Right lobe of liver (tissue), 6 donors: Measurements from ENCODE around the gene FLII. TPM values are rescaled to one million over a fixed set of nuclear protein-coding genes. Genes with fewer than 3 reads are reported as not detected.
"Not testable (repeated sequence)": the region's sequence is repeated elsewhere in the genome, so short reads cannot be mapped to it uniquely, and the experiment has no call there.

Experiments
- ATAC-seq, 4 donors: fragments of 200-7000 bp; cut with Tn5 transposase; one replicate each; pipeline ENCODE4 v1.9.1; 2020; ENCODE audit warnings: mild to moderate bottlenecking in 4 of 4, moderate library complexity in 4 of 4
- DNase-seq, 3 donors: peaks; one replicate each; pipeline ENCODE4 v3.0.0-alpha.2; 2020
- H3K27ac ChIP-seq, 3 donors: fragments of 200-600 bp; one replicate each; pipeline ENCODE4 v1.8.0; 2022
- H3K27me3 ChIP-seq, 2 donors: fragments of 200-600 bp; one replicate each; pipeline ENCODE4 v1.8.0; 2022
- H3K36me3 ChIP-seq, 4 donors: fragments of 200-600 bp; sonication (generic) in 1 of 4; one replicate each; pipeline versions ENCODE4 v1.5.1 to v1.8.0; 2017 to 2022; ENCODE audit warnings: control low read depth in 1 of 4
- H3K4me1 ChIP-seq, 4 donors: fragments of 200-600 bp; sonication (generic) in 1 of 4; one replicate each; pipeline versions ENCODE4 v1.5.1 to v1.8.0; 2017 to 2022; ENCODE audit warnings: control low read depth in 1 of 4
- H3K4me3 ChIP-seq, 3 donors: fragments of 200-600 bp; one replicate each; pipeline ENCODE4 v1.8.0; 2022
- H3K9me3 ChIP-seq, 4 donors: fragments of 200-600 bp; sonication (generic) in 1 of 4; one replicate each; pipeline versions ENCODE4 v1.5.1 to v1.8.0; 2017 to 2022; ENCODE audit warnings: control low read depth in 1 of 4
- POLR2A ChIP-seq: fragments of 450-650 bp; IDR thresholded peaks from one replicate; pipeline ENCODE4 v1.6.1; 2017; ENCODE audit warnings: antibody characterized with exemption, mild to moderate bottlenecking
- WGBS: methylation state at CpG from one replicate; pipeline ENCODE4 v1.1.6; 2018; ENCODE audit warnings: low coverage, low lambda C conversion rate; ENCODE audit not compliant: insufficient coverage; ENCODE audit errors: missing lambda C conversion rate; 5-methylcytosine and 5-hydroxymethylcytosine counted together
- intact Hi-C, 2 donors: fragments of 100-400 bp; cut with DNase I; formaldehyde crosslinking; loops; one replicate each; pipeline versions ENCODE4 v1.11.2 to v1.14.1; 2022
- total RNA-seq, 6 experiments: library from RNA; depleted of rRNA in 2 of 6; stranded (reverse); fragments of >200 nt in 2 of 6; fragmentation: NEBNext Ultra II Directional in 3 of 6; extraction: Animal tissue kit (Norgen Biotek cat#: 25700) in 3 of 6; gene quantifications; one replicate each; pipeline versions ENCODE4 v1.1.0 to v1.2.4, GENCODE V29; 2016 to 2023
- TF ChIP-seq, protein P1 (sequence below), 4 donors: fragments of 200-600 bp in 3 of 4; fragments of 450-650 bp in 1 of 4; IDR thresholded peaks; one replicate each; pipeline versions ENCODE4 v1.5.1 to v1.8.0; 2016 to 2022; ENCODE audit warnings: antibody characterized with exemption in 4 of 4, mild to moderate bottlenecking in 2 of 4
- donor health status: DM: no; HTN: yes; CAD: no.
- donor health status: DM: no; HTN: no; CAD: no.
- donor health status: DM: no; HTN: no; CAD: no.
- donor health status: DM: no; HTN: yes; CAD: no.
- donor health status: DM: no; HTN: yes; CAD: no.

FLII gene
- total RNA-seq, 6 experiments from 2014 or later = 89.0 to 171 (median 116) TPM

DNA sequence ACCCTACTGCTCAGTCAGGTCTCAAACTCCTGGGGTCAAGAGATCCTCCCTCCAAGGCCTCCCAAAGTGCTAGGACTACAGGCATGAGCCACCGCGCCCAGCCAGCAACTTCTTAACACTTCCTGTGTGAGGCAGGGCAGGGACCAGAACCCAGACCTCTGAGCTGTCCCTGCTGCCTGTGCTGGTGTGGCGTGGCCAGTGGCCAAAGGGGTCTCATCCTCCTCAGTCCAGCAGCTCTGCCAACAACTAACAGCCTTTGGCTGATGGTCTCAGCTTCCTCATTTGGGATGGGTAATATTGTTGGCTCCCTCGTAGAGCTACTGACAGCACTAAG is 34.5 kb downstream of the FLII start:
- Histone ChIP-seq H3K4me3 (no peak overlapping the region), H3K27me3 (no peaks in the 10 kb centered on the region), H3K27ac (no peak overlapping the region), H3K36me3 (no peaks in the 10 kb centered on the region), H3K4me1 (no peaks in the 10 kb centered on the region), H3K9me3 (no peaks in the 10 kb centered on the region)
- DNase-seq (no peak), ATAC-seq (no peak)
- TF ChIP-seq, protein P1, sequence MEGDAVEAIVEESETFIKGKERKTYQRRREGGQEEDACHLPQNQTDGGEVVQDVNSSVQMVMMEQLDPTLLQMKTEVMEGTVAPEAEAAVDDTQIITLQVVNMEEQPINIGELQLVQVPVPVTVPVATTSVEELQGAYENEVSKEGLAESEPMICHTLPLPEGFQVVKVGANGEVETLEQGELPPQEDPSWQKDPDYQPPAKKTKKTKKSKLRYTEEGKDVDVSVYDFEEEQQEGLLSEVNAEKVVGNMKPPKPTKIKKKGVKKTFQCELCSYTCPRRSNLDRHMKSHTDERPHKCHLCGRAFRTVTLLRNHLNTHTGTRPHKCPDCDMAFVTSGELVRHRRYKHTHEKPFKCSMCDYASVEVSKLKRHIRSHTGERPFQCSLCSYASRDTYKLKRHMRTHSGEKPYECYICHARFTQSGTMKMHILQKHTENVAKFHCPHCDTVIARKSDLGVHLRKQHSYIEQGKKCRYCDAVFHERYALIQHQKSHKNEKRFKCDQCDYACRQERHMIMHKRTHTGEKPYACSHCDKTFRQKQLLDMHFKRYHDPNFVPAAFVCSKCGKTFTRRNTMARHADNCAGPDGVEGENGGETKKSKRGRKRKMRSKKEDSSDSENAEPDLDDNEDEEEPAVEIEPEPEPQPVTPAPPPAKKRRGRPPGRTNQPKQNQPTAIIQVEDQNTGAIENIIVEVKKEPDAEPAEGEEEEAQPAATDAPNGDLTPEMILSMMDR (IDR thresholded peaks at IDR 0.05) = no peak
- no peak for TF ChIP-seq POLR2A
- 100% methylated on average over 2 of the region's 4 CpGs for WGBS
- intact Hi-C loops = no loop called here

DNA sequence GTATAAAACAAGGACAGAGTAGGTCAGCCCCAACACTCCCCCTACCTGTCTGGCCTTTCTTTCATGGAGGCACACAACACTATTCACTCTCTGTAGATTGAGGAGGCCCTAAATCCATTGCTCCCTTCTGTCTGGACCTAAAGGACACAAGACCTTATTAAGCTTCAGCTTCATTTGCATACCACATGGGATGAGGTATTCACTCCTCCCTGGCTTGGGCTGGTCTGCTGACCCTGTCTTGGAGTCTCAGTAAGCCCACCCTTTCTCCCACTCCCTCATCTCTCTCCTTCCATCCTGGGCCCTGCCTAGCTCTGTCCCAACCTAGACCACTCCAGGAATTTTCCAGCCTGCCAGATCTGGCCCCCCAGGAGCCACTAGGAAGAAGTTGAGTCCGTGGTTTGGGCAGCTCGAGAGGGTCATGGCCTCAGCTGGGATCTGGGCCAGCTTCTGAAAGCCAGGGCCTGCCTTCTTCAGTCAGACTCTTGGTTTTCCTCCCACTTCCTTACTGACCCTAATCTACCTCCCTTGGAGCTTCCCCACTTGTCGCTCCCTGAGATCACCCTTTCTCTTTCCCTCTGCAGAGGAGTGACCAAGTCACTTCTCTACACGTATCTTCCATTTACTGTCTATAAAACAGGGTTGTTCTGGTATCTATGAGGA is 39.7 kb downstream of the FLII start:
- ATAC-seq (peak; percentile 33 to 52 (median 46)), DNase-seq (no peak)
- Histone ChIP-seq H3K36me3 (no peaks in the 10 kb centered on the region), H3K4me1 (no peaks in the 10 kb centered on the region), H3K27me3 (no peaks in the 10 kb centered on the region), H3K4me3 (no peak overlapping the region), H3K9me3 (no peaks in the 10 kb centered on the region), H3K27ac (no peak overlapping the region)
- TF ChIP-seq, protein P1 (IDR thresholded peaks at IDR 0.05) = no peak
- TF ChIP-seq POLR2A = no peak
- intact Hi-C loops = no loop called here
- WGBS = 37% methylated on average over 4 of the region's 4 CpGs

DNA sequence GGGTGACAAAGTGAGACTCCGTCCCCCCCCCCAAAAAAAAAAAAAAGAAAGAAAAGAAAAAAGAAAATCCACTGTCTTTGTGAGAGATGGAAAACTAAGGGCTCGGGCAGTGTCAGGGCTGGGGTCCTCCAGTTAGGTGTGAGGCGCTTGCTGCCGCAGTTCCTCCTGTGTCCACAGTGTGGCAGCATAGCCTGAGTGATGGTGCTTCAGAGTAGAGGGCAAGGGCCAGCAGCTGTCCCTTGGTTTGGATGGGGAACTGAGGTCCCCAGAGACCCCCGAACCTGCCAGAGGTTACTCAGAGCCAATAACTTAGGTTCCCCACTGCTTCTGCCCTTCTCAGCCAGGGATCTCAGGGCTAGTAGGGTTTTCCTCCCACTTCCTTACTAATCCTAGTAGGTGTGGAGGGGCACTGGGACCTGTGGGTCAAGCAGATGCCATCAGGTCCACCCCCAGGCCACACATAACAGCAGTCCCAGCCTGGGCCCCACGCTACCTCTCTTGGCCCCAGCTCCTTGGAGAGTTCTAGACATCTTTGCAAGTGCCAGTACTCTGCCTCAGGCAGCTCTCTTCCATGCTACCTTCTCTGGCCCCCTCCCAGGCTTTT is 41.0 kb downstream of the FLII start:
- Histone ChIP-seq H3K36me3 (no peaks in the 10 kb centered on the region), H3K9me3 (no peaks in the 10 kb centered on the region), H3K4me1 (no peaks in the 10 kb centered on the region), H3K4me3 (no peak overlapping the region), H3K27me3 (no peaks in the 10 kb centered on the region), H3K27ac (no peak overlapping the region)
- TF ChIP-seq, protein P1 (IDR thresholded peaks at IDR 0.05) = peak; percentile 79 to 93 (median 86)
- no peak for TF ChIP-seq POLR2A
- DNase-seq (peak; percentile 65 to 73 (median 71)), ATAC-seq (peak; percentile 90 to 94 (median 93))
- 7% methylated on average over 4 of the region's 6 CpGs for WGBS
- intact Hi-C loops = no loop called here

GRCh38 chr17:18216906-18217305 is 41.6 kb downstream of the FLII start:
- 73% methylated on average over 10 of the region's 11 CpGs for WGBS
- intact Hi-C loops, H3K27ac ChIP-seq, H3K4me1 ChIP-seq, DNase-seq, H3K9me3 ChIP-seq, H3K4me3 ChIP-seq, ATAC-seq, H3K27me3 ChIP-seq, H3K36me3 ChIP-seq: not testable (repeated sequence)

GRCh38 chr17:18213666-18214270 is 44.8 kb downstream of the FLII start:
- no peak overlapping the region for H3K27ac ChIP-seq
- H3K9me3 ChIP-seq = no peaks in the 10 kb centered on the region
- no peak for TF ChIP-seq POLR2A
- TF ChIP-seq, protein P1 (IDR thresholded peaks at IDR 0.05) = no peak
- DNase-seq (no peak), ATAC-seq (no peak)
- no peak overlapping the region for H3K4me3 ChIP-seq
- H3K4me1 ChIP-seq = no peaks in the 10 kb centered on the region
- H3K36me3 ChIP-seq = peaks cover 0 to 14% (median 9%) of the 10 kb centered on the region in 4 donors
- intact Hi-C loops = no loop called here
- 80% methylated on average over 6 of the region's 7 CpGs for WGBS
- no peaks in the 10 kb centered on the region for H3K27me3 ChIP-seq
